ENCODE measurements around the gene EPS8L1. TPM values are rescaled to one million over a fixed set of nuclear protein-coding genes. Genes with fewer than 3 reads are reported as not detected.

Gene EPS8L1
- total RNA-seq, 2 donors from 2014 or later, result 29.4 to 52.8 TPM

- Mint-ChIP-seq H3K4me1 (no peaks in the 10 kb centered on the region), H3K4me3 (no peak overlapping the region), H3K27ac (no peak overlapping the region), H3K27me3 (ENCODE audit: insufficient read depth) (no peaks in the 10 kb centered on the region), H3K36me3 (ENCODE audit: low read depth) (peaks cover 81% of the 10 kb centered on the region), H3K9me3 (no peaks in the 10 kb centered on the region)
- Histone ChIP-seq H3K36me3 (ENCODE audit: control insufficient read depth, insufficient read depth, low read length) (peaks cover 79% of the 10 kb centered on the region), H3K27ac (ENCODE audit: low read depth, low read length) (no peak overlapping the region), H3K27me3 (ENCODE audit: control insufficient read depth, insufficient read depth, low read length, poor library complexity, severe bottlenecking) (no peaks in the 10 kb centered on the region), H3K4me3 (ENCODE audit: low read length) (no peak overlapping the region), H3K4me1 (ENCODE audit: control insufficient read depth, insufficient read depth, low read length) (no peaks in the 10 kb centered on the region), H3K9ac (ENCODE audit: extremely low read depth, low read length, poor library complexity, severe bottlenecking) (no peak overlapping the region), H3K9me3 (ENCODE audit: control insufficient read depth, low read length) (no peaks in the 10 kb centered on the region)
- TF ChIP-seq, protein P1, sequence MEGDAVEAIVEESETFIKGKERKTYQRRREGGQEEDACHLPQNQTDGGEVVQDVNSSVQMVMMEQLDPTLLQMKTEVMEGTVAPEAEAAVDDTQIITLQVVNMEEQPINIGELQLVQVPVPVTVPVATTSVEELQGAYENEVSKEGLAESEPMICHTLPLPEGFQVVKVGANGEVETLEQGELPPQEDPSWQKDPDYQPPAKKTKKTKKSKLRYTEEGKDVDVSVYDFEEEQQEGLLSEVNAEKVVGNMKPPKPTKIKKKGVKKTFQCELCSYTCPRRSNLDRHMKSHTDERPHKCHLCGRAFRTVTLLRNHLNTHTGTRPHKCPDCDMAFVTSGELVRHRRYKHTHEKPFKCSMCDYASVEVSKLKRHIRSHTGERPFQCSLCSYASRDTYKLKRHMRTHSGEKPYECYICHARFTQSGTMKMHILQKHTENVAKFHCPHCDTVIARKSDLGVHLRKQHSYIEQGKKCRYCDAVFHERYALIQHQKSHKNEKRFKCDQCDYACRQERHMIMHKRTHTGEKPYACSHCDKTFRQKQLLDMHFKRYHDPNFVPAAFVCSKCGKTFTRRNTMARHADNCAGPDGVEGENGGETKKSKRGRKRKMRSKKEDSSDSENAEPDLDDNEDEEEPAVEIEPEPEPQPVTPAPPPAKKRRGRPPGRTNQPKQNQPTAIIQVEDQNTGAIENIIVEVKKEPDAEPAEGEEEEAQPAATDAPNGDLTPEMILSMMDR (conservative IDR thresholded peaks at IDR 0.05), result no peak
- no peak for DNase-seq
- 94 to 95% methylated on average over 15 to 25 of the region's 25 CpGs for WGBS, 2 experiments (ENCODE audit: insufficient coverage in 1 of 2, insufficient read length in 1 of 2)
Measured at GRCh38 chr19:55050749-55051532, 24.7 kb upstream of the EPS8L1 start.

DNA sequence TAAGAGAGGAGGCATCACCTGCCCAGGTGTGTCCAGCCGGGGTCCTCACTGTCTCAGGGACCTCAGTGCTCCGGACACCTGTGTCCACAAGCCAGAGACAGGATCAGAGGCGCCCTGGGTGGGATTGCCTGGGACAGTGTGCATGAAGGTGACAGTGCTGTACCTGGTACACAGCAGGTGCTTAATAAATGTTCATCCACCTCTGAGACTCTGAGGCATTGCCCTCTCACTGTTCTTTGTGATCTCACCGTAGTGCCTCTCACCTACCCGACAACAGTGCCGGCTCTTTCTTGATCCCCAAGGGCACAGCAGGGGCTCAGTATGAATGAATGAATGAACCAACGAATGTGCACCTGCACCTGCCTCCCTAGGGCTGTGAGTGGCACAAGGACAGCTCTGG is 21.9 kb upstream of the EPS8L1 start:
- Histone ChIP-seq H3K9me3 (ENCODE audit: control insufficient read depth, low read length) (peaks cover 5% of the 10 kb centered on the region), H3K9ac (ENCODE audit: extremely low read depth, low read length, poor library complexity, severe bottlenecking) (no peak overlapping the region), H3K4me1 (ENCODE audit: control insufficient read depth, insufficient read depth, low read length) (no peaks in the 10 kb centered on the region), H3K36me3 (ENCODE audit: control insufficient read depth, insufficient read depth, low read length) (peaks cover 64% of the 10 kb centered on the region), H3K27me3 (ENCODE audit: control insufficient read depth, insufficient read depth, low read length, poor library complexity, severe bottlenecking) (no peaks in the 10 kb centered on the region), H3K4me3 (ENCODE audit: low read length) (no peak overlapping the region), H3K27ac (ENCODE audit: low read depth, low read length) (no peak overlapping the region)
- Mint-ChIP-seq H3K9me3 (peaks cover 4% of the 10 kb centered on the region), H3K27ac (no peak overlapping the region), H3K27me3 (ENCODE audit: insufficient read depth) (no peaks in the 10 kb centered on the region), H3K36me3 (ENCODE audit: low read depth) (peaks cover 74% of the 10 kb centered on the region), H3K4me3 (no peak overlapping the region), H3K4me1 (no peaks in the 10 kb centered on the region)
- DNase-seq, result no peak
- WGBS, 2 experiments (ENCODE audit: insufficient coverage in 1 of 2, insufficient read length in 1 of 2), result 95 to 98% methylated on average over 6 to 7 of the region's 7 CpGs
- TF ChIP-seq, protein P1 (conservative IDR thresholded peaks at IDR 0.05), result no peak

DNA sequence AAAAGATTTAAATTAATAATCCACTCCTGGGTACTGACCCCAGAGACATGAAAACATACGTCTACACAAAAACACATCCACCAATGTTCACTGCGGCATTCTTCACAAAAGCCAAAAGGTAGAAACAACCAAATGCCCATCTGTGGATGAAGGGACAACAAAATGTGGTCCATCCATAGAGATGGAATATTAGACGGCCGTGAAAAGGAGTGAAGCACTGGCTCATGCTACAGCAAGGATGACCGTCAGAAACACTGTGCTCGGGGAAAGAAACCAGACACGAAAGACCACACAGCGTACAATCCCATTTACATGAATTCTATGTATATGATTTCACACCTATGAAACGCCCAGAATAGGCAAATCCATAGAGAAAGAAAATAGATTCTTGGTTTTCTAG is 18.8 kb upstream of the EPS8L1 start:
- H3K9me3 ChIP-seq (ENCODE audit: control insufficient read depth, low read length), result peaks cover 5% of the 10 kb centered on the region
- H3K27ac Mint-ChIP-seq, result no peak overlapping the region
- peaks cover 41% of the 10 kb centered on the region for H3K36me3 ChIP-seq (ENCODE audit: control insufficient read depth, insufficient read depth, low read length)
- H3K27me3 ChIP-seq (ENCODE audit: control insufficient read depth, insufficient read depth, low read length, poor library complexity, severe bottlenecking), result no peaks in the 10 kb centered on the region
- no peak overlapping the region for H3K4me3 ChIP-seq (ENCODE audit: low read length)
- no peak for DNase-seq
- no peak overlapping the region for H3K9ac ChIP-seq (ENCODE audit: extremely low read depth, low read length, poor library complexity, severe bottlenecking)
- H3K4me3 Mint-ChIP-seq, result no peak overlapping the region
- no peaks in the 10 kb centered on the region for H3K4me1 Mint-ChIP-seq
- H3K27me3 Mint-ChIP-seq (ENCODE audit: insufficient read depth), result no peaks in the 10 kb centered on the region
- H3K27ac ChIP-seq (ENCODE audit: low read depth, low read length), result no peak overlapping the region
- WGBS, 2 experiments (ENCODE audit: insufficient coverage in 1 of 2, insufficient read length in 1 of 2), result 97 to 100% methylated on average over 8 to 9 of the region's 9 CpGs
- peaks cover 4% of the 10 kb centered on the region for H3K9me3 Mint-ChIP-seq
- H3K36me3 Mint-ChIP-seq (ENCODE audit: low read depth), result peaks cover 50% of the 10 kb centered on the region
- H3K4me1 ChIP-seq (ENCODE audit: control insufficient read depth, insufficient read depth, low read length), result no peaks in the 10 kb centered on the region
- TF ChIP-seq, protein P1 (conservative IDR thresholded peaks at IDR 0.05), result no peak

Data from endodermal cell (in vitro differentiated cells).